Central memory CD8-positive, alpha-beta T cell (primary cell): ENCODE measurements around the gene CERS4.

Experiments used
- ATAC-seq: fragments of 150-1000 bp; cut with Tn5 transposase; replicated peaks from 2 replicates; pipeline ENCODE4 v1.10.0; 2022; ENCODE audit warnings: mild to moderate bottlenecking, moderate FRiP score, moderate number of reproducible peaks; ENCODE audit not compliant: poor library complexity, severe bottlenecking; ENCODE audit errors: extremely low read depth
- DNase-seq, 2 donors: peaks; one replicate each; pipeline ENCODE4 v3.0.0; 2021; ENCODE audit warnings: low spot score in 2 of 2
- H3K27ac Mint-ChIP-seq: one replicate; pipeline ENCODE4 v1.8.0; 2022; ENCODE audit warnings: low read depth, mild to moderate bottlenecking, moderate library complexity, mixed read lengths
- H3K27me3 Mint-ChIP-seq: one replicate; pipeline ENCODE4 v1.8.0; 2022; ENCODE audit warnings: mixed read lengths
- H3K36me3 Mint-ChIP-seq: one replicate; pipeline ENCODE4 v1.8.0; 2022; ENCODE audit warnings: mild to moderate bottlenecking, moderate library complexity, mixed read lengths; ENCODE audit not compliant: insufficient read depth
- H3K4me1 Mint-ChIP-seq: one replicate; pipeline ENCODE4 v1.8.0; 2022; ENCODE audit warnings: mixed read lengths
- H3K4me3 Mint-ChIP-seq: one replicate; pipeline ENCODE4 v1.8.0; 2022; ENCODE audit warnings: mild to moderate bottlenecking, moderate library complexity, mixed read lengths
- H3K9me3 Mint-ChIP-seq: one replicate; pipeline ENCODE4 v1.8.0; 2022; ENCODE audit warnings: mixed read lengths

CERS4 gene

GRCh38 chr19:8310342-8311055 is 101.3 kb downstream of the CERS4 start:
- no peaks in the 10 kb centered on the region for H3K9me3 Mint-ChIP-seq
- ATAC-seq, result no peak
- no peak overlapping the region for H3K4me3 Mint-ChIP-seq
- DNase-seq, result no peak
- peaks cover 28% of the 10 kb centered on the region for H3K36me3 Mint-ChIP-seq
- H3K27ac Mint-ChIP-seq, result no peak overlapping the region
- H3K27me3 Mint-ChIP-seq, result no peaks in the 10 kb centered on the region
- peaks cover 31% of the 10 kb centered on the region for H3K4me1 Mint-ChIP-seq

GRCh38 chr19:8311461-8312260 is 102.5 kb downstream of the CERS4 start:
- DNase-seq, result no peak
- no peak overlapping the region for H3K4me3 Mint-ChIP-seq
- no peaks in the 10 kb centered on the region for H3K9me3 Mint-ChIP-seq
- no peak overlapping the region for H3K27ac Mint-ChIP-seq
- peaks cover 33% of the 10 kb centered on the region for H3K36me3 Mint-ChIP-seq
- peaks cover 21% of the 10 kb centered on the region for H3K4me1 Mint-ChIP-seq
- no peak for ATAC-seq
- H3K27me3 Mint-ChIP-seq, result no peaks in the 10 kb centered on the region
